T-helper 2 cell treated with Interferon-gamma antibody and Interleukin-4, amounts not matched to agents 100 ng/mL and 5 ng/mL, for 36 hours (primary cell): Measurements from ENCODE around the gene CTDSP2. TPM values are rescaled to one million over a fixed set of nuclear protein-coding genes. Genes with fewer than 3 reads are reported as not detected.
"Not testable (repeated sequence)": the region's sequence is repeated elsewhere in the genome, so short reads cannot be mapped to it uniquely, and the experiment has no call there.

Experiments used
- intact Hi-C: fragments of 100-400 bp; cut with micrococcal nuclease; formaldehyde crosslinking; loops from one replicate; pipeline ENCODE4 v1.15.1; 2023
- total RNA-seq: library from RNA; stranded (reverse); gene quantifications from 2 replicates; pipeline ENCODE4 v1.2.3, GENCODE V29; 2022

CTDSP2 gene, protein sequence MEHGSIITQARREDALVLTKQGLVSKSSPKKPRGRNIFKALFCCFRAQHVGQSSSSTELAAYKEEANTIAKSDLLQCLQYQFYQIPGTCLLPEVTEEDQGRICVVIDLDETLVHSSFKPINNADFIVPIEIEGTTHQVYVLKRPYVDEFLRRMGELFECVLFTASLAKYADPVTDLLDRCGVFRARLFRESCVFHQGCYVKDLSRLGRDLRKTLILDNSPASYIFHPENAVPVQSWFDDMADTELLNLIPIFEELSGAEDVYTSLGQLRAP
- 111 and 114 TPM in 2 replicates for total RNA-seq

DNA sequence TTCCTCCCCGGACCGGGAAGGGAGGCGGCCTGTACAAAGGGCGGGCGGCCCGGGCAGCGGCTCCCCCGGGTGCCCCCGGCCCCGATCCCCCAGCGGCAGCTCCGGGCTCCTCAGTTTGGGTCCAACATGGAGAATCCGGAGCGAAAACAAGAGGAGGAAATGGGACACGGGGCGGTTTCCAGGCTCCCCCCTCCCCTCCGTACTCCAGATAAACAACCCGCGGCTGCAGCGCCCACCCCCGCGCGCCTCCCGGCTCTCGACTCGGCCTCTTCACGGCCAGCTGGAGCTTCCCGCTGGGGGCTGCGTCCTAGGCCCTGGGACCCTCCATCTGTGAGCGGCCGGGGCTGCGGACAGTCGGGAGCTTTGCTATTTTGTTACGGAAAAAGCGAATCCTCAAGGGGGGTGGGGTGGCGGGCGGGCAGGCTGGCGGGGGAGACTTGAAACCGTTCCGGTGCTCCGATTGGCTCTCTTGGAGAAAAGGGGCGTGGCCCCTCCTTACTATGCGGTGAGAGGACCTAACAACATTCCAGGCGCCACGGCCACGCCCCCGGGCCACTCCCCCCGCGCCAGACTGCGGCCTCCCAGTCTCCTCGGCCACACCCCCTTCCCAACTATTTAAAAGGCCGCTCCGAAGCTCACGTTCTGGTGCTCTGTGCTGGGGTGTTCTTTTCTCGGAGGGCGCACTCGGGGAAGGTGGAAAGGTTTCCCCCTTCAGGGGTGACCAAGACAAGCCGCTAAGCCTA is at the start of gene CTDSP2:
Gene CTDSP2, minus strand, starts transcription at position 153 of the 743 bp plus-strand sequence. CDS start 294 bp downstream, outside the sequence.
- intact Hi-C loops, result loop anchor here (1.0 to 5.0 kb wide), 8 partner anchors 10 to 95 kb away; partner anchors contain the start of genes ATP23, CDK4, EEF1AKMT3 and METTL1

DNA sequence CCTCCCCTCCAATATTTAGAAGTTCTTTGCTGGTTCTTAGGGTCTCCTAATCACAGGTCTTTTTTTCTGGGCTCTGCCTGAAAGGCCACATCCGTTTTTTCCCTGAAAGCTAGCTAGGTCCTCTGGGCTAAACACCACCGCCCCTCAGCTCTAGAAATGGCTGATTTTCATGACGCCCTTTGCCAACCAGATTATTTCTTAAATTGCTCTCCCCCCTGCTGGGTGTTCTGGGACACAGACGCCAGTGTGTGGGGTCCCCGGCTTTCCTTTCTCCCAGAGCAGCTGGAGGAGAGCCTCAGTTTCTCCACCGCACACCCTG is 49.5 kb upstream of the CTDSP2 start:
- intact Hi-C loops, result no loop called here

- intact Hi-C loops, result no loop called here
Observed at GRCh38 chr12:57895389-57896114, 49.0 kb upstream of the CTDSP2 start.

- intact Hi-C loops, result no loop called here
Observed at GRCh38 chr12:57894399-57895292, 48.1 kb upstream of the CTDSP2 start.

- intact Hi-C loops, result no loop called here
Observed at GRCh38 chr12:57893431-57894353, 47.2 kb upstream of the CTDSP2 start.

DNA sequence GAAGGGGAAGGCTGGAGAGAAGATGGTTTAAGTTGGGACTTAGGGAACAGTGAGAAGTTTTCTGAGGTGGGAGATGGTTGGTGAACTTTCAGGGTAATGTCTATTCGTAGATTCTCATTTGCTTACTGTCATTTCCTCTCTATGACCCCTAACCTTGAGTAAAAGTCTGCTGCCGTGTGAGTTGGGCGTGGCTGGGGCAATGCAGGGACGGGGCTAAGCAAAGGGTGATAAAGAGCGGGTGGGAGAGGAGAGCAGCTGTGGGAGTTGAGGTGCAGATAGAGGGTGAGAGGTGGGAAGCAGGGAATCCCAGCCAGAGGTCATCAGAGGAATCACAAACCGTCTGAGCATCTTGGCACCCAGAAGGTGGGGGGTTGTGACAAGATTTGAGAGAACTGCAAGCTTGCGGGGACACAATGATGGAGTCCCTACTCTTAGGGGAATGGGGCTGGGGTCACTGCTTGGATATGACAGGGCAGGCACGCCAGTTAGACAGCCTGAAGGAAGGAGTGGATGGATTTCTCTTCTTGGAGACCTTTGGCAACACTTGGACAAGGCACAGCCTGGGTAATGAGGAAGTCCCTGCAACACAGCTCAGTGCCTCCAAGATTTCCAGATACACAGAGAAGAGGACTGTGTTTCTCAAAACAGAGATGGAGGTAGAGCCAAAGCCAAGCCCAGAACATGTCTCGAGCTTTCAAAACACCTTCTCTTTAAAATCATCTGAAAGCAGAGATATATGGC is 45.9 kb upstream of the CTDSP2 start:
- intact Hi-C loops, result no loop called here

DNA sequence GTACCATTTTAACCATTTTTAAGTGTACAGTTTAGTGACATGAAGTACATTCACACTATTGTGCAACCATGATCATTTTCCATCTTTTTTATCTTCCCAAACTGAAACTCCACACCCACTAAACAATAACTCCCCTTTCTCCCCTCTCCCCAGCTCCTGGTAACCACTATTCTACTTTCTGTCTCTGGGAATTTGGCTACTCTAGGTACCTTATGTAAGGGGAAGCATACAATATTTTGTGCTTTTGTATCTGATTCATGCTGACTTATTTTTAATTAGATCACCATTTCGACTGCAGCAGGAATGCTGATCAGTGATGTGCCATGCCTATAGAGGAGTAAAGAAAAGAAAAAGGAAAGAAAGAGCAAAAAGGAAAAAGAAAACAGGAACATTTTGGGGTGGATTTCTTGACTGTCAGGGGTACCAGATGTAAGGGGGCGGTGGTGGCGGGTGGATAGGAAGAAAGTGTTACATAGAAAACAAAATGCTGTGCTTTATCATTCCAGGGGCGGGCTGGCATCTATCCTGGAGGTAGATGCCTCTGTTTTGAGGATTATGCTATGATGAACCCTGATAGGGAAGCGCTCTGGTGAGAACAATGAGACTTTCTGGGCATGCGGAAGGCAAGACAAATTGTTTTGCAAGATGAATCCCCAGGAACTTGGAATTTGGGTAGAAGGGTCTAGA is 45.2 kb upstream of the CTDSP2 start:
- intact Hi-C loops, result no loop called here

GRCh38 chr12:57890191-57891115 is 43.9 kb upstream of the CTDSP2 start:
- intact Hi-C loops, result no loop called here

DNA sequence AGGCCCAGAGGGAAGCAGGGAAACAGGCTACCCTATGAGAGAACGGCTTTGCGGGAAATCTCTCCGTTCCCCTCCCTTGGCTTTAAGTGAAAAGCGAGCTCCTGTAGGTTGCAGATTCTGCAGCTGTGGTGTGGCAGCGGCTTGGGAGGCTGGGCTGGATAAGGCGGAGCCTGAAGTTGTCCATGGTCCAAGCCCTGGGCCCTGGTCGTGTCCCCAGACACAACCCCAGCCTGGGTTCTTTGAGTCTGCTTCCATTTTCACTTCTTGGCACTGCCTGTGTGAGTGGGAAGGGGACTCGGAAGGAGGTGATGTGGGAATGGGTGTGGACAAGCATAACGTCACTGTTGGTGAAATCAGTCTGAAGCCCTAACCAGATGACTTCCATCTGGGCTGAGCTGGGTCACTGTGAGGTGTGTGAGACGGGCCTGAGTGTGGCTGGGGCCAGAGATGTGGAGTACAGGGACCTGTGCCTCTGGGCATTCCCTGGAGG is 43.0 kb upstream of the CTDSP2 start:
- intact Hi-C loops, result no loop called here

GRCh38 chr12:57888409-57889157 is 42.1 kb upstream of the CTDSP2 start:
- intact Hi-C loops, result no loop called here

DNA sequence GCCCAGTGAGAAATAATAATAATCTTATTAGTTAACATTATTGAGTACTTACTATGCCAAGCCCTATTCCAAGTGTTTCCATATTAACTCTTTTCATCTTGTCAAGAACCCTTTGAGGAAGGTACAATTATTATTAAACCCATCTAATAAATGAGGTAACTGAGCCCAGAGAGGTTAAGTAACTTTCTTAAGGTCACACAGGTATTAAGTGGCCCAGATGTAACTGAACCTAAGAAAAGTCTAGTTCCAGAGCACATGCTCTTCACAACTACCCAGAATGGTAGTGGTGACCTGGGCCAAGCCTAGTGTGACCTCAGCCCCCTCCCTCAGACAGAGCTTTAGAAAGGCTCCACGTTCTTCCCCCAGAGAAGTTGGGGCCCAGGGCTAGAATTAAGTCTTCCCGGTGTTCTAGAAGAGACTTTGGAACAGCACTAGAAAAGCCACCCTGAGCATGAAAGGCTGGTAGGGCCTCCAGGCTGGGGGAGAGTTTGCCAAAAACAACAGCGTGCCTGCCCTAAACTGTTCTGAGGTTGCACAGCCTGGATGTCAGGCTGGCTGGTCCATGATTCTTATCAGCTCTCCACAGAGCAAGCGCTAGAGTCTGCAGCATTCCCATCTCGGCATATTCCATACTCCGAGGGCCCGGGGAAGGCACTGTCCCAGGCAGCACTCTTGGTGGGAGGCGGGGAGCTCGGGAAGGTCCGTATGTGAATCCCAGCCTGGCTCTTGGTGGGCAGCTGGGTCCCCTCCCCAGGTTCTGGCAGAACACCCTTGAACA is 41.3 kb upstream of the CTDSP2 start:
- intact Hi-C loops, result no loop called here

- intact Hi-C loops, result not testable (repeated sequence)
Observed at GRCh38 chr12:57886964-57887363, 40.4 kb upstream of the CTDSP2 start.

- intact Hi-C loops, result no loop called here
Observed at GRCh38 chr12:57886542-57886941, 40.0 kb upstream of the CTDSP2 start.

DNA sequence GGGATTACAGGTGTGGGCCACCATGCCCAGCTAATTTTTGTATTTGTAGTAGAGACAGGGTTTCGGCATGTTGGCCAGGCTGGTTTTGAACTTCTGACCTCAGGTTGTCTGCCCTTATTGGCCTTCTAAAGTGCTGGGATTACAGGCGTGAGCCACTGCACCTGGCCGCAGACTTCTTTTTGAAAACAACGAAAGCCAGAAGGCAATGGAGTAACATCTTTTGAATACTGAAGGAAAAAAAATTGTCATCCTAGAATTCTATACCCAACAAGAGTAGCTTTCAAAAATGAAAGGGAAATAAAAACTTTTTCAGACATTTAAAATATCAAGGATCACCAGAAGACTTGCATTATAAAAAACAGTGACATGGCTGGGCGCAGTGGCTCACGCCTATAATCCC is 38.7 kb upstream of the CTDSP2 start:
- intact Hi-C loops, result no loop called here

GRCh38 chr12:57883700-57884099 is 37.2 kb upstream of the CTDSP2 start:
- intact Hi-C loops, result no loop called here

GRCh38 chr12:57883057-57883456 is 36.5 kb upstream of the CTDSP2 start:
- intact Hi-C loops, result no loop called here
